Fibroblast of the aortic adventitia (primary cell): ENCODE measurements around the gene MSMO1. TPM values are rescaled to one million over a fixed set of nuclear protein-coding genes. Genes with fewer than 3 reads are reported as not detected.

Source experiments
- small RNA-seq: library from RNA; depleted of rRNA; stranded (forward); fragments of <200 nt; gene quantifications from one replicate; pipeline ENCODE3, GENCODE V24; 2012
- total RNA-seq: library from RNA; depleted of rRNA; stranded (reverse); fragments of >200 nt; gene quantifications from 2 replicates; pipeline ENCODE4 v1.2.3, GENCODE V29; 2012; ENCODE audit warnings: low replicate concordance

MSMO1 gene
- total RNA-seq, 1 donor, result 101 TPM

Small RNA genes within 50 kb of the gene (small RNA-seq; reads per million reads assigned to genes)
- gene MIR578, result not detected

Other genes with a start within 250 kb of the MSMO1 start
- gene TMEM192, start 214.8 kb upstream of the MSMO1 start, total RNA-seq, result 9.6 and 17.2 TPM in 2 replicates
- gene KLHL2, start 120.1 kb upstream of the MSMO1 start, total RNA-seq, result 14.8 and 43.6 TPM in 2 replicates
- gene CPE, start 51.3 kb downstream of the MSMO1 start, total RNA-seq, result 79.4 and 116 TPM in 2 replicates